GM21360 (cell line): ENCODE data around the gene KLF6.

ENCODE experiments used
- ATAC-seq: cut with Tn5 transposase; IDR thresholded peaks from one replicate; pipeline ENCODE4 v1.9.1; 2021; ENCODE audit warnings: mild to moderate bottlenecking, moderate library complexity; ENCODE audit not compliant: unreplicated experiment

KLF6 gene

GRCh38 chr10:3784510-3785250, at the start of gene KLF6:
KLF6 (minus strand) TSS chr10:3785209; CDS start chr10:3785014, 195 bp downstream.
- peak; percentile 29 for ATAC-seq

- ATAC-seq = no peak
Observed at GRCh38 chr10:3834404-3834803, 49.4 kb upstream of the KLF6 start.

- ATAC-seq = no peak
Observed at GRCh38 chr10:3833046-3833445, 48.0 kb upstream of the KLF6 start.

GRCh38 chr10:3832022-3832786, 47.2 kb upstream of the KLF6 start:
- ATAC-seq = no peak

DNA sequence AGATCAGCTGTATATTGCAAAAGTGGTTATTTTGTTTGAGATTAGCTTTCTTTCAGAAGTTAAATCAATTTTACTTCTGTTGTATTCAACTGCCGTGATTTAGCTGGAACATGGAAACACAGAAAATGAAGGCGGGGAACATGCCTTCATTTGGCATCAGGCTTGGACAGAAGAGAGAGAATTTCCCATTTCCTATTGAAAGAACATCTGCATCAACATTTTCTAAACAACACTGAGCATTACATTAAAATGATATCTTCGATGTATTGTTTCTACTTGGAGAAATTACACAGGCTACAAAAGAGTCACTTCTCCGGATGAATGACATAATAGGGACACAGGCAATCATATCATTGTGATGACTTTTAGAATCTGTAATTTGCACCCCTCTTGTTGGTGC, 46.6 kb upstream of the KLF6 start:
- no peak for ATAC-seq

DNA sequence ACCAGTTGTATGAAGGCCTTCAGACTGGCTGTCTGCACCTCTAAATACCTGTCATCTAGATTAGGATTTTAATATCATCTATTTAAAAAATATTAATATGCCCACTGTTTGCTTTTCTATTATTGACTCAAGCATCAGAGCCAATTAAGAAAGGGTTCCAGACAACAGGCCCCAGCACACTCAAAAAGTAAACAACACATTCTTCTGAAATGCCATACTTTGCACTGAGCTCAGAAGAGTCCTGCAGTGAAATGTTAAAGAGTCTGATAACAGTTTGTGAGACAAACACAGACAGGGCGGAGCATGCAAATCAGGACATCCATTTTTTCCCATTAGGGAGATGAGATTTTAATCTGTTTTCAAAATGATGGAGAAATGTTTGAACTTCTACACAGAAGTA, 45.9 kb upstream of the KLF6 start:
- no peak for ATAC-seq

DNA sequence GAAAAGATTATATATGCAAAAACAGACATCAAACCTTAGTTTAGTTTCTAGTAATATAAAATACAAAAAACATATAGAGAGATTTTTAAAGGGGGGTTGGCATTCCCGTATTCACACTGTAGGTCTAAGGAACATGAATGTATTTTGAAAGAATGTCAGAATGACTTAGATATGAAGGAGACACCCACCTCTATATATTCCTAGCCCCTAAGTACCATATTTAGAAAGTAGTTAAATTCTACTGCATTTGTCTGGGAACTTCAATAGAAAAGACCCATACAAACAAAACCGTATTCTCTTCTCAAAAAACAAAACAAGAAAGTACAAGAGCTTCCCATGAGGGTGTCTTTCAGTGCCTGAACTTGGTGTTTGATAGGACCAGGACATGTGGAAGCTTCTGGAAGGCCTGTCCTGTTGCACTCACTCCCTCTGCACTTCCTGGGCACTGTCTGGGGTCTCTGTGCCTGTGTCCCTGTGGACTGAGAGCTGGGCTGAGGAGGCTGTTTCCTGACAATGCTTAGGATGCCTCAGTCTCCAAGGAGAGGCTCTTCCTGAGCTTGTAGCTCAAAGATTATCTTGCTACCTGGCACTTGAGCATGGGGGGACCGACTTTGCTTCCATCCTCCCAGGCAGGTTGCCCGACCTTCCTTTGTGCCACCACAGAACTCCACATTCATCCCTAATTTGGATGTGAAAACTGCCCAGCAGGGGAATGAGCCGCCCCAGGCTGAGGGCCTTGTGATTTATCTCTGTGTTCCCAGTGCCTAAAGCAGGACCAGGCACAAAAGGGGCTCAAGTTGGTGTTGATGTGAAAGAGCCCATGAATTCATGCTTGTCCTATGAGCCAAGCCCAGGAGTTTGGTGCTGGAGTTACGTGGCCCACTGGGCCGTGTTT, 44.4 kb upstream of the KLF6 start:
- no peak for ATAC-seq

DNA sequence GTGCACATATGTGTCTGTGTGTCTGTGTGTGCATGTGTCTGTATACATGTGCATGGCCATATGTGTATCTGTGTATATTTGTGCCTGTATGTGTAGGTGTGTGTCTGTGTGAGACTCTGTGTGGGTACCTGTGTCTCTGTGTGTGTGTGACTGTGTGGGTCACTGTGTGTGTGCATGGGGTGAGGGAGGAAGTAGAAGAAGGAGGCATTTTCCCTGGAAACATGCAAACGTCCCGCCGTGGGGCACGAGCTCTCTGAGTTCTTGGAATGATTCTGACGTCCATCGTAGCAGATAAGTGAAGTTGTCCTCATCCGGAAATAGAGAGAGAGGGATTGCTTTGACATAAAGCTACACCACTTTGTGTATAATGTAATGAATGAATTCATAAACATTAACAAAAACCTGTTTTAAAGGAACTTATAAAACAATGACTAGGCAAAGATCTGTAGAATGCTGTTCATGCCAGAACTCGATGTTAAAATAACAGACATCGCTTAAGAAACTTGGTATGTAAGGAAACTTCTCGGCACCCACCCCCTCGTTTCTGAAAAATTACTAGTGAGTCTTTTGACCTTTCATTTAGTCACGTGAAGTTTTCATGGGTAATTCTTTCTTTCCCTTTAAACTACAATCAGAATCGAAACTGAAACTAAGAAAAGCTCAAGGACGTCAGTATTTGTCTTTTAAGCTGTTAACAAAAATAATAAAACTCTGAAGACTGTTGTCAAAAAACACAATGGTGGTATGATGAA, 43.6 kb upstream of the KLF6 start:
- no peak for ATAC-seq

- no peak for ATAC-seq
Observed at GRCh38 chr10:3827768-3828403, 42.9 kb upstream of the KLF6 start.

DNA sequence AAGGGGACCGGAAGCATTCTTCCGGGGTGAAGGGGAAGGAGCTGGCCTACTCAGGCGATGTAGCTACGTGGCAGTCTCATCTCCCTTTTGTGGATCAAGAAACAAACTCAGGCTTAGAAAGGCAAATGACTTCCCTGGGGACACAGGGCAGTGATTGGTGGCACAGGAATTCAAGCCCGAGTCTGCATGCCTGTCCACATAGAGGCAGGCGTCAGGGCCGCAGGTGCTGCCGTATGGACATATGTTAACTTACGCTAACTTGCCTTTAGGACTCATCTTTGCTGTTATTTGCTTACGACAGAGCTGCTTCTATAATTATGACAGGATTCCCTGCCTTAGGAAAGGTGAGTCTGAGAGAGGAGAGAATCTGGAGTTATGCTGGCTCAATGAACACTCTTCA, 42.3 kb upstream of the KLF6 start:
- no peak for ATAC-seq

DNA sequence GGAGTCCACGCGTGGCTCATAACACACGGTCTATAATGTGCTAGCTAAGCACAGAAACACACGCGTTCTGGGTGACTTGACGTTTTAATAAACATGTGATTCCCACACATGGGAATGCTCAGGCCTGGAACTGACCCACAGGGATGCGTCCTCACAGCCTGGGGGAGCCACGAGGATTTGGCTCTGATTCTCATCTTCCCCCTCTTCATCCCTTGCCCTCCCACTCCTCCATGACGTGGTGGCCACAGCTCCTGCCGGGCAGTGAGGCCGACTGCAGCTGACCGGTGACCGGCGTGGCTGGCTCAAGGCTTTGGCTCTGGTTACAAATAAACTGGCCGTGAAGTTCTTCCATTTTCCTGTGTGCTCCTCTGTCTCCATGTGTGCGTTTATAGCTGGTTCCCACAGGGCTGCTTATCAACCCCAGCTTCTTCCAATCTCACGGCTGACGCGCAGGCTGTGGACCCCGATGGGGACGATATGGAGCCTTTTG, 40.9 kb upstream of the KLF6 start:
- ATAC-seq = no peak

DNA sequence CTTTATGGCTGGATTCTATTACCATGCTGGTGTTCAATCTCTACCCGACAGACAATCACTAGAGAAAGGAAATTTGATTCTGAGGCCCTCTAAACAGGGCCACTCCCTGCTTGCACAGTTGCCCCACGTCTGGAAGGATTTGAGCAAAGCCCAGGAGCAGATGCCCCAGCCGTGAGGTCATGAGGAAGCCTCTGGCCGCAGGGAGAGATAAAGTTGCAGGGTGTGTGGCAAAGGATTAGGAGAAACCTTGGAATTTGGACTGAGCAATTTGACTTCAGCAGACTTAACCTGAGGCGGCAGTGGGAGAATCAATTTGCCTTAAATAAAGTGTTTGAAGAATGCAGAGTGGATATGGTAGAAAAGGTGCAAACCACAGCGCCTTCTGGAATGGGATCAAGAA, 40.2 kb upstream of the KLF6 start:
- ATAC-seq = no peak

GRCh38 chr10:3822541-3823330, 37.7 kb upstream of the KLF6 start:
- ATAC-seq = no peak

GRCh38 chr10:3820255-3820654, 35.2 kb upstream of the KLF6 start:
- ATAC-seq = no peak

- no peak for ATAC-seq
Observed at GRCh38 chr10:3816995-3817394, 32.0 kb upstream of the KLF6 start.

DNA sequence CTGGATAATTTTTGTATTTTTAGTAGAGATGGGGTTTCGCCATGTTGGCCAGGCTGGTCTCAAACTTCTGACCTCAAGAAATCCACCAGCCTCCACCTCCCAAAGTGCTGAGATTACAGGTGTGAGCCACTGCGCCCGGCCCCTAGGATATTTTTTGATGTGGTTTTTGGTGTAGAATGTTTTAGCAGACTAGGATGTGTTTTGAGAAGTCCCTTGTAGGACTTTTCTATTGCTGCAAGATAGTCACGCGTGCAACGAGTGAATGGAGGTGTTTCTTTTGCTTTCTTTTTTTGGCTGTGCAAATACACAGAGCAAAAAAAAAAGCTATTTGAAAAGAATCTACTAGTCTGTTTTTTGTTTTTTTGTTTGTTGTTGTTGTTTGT, 29.8 kb upstream of the KLF6 start:
- no peak for ATAC-seq

DNA sequence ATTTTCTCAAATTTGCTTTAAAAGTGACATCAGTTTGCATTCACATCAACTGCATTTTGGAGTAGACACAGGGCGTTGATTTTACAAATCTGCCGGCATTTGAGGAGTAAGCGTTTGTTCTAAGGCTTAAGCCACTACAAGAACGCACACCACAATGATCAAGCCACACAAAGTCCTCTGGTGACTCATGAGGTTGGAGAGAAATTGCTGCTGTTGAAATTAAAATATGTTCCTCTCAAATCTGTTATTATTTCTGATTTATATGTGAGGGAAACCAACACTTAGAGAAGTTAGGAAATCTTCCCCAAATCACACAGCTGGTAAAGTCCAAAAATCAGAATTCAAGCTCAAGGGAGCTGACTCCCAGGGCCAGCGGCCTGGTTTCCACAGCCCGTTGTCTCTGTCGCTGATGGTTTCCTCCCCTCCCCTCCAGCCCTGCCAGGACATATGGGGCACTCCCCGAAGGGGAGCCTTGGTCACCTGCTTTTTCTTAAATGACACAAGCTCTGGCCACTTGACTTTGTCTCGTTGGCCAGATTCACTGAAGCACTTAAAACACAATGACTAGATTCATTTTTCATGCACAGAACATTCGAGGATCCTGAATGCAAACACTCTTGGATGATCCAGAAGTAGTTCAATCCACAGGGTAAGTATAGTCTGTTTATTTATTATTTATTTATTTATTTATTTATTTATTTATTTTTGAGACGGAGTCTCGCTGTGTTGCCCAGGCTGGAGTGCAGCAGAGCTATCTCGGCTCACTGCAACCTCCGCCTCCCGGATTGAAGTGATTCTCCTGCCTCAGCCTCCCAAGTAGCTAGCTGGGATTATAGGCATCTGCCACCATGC, 29.2 kb upstream of the KLF6 start:
- ATAC-seq = no peak

- ATAC-seq = no peak
Observed at GRCh38 chr10:3813267-3813666, 28.3 kb upstream of the KLF6 start.
